ENCODE results near the gene MYO18B. TPM values are rescaled to one million over a fixed set of nuclear protein-coding genes. Genes with fewer than 3 reads are reported as not detected.

Gene MYO18B
- total RNA-seq, 1 donor from 2014 or later = 0.07 TPM

- H3K9me3 Mint-ChIP-seq (ENCODE audit: unreplicated experiment) = no peaks in the 10 kb centered on the region
- Histone ChIP-seq H3K79me2 (ENCODE audit: insufficient read depth, low read length) (no peaks in the 10 kb centered on the region), H4K20me1 (ENCODE audit: insufficient read depth, low read length) (no peaks in the 10 kb centered on the region), H3K4me3 (ENCODE audit: insufficient read depth, low read depth, low read length) (no peak overlapping the region), H3K9ac (ENCODE audit: low read length) (no peak overlapping the region), H3K9me3 (ENCODE audit: insufficient read depth, low read depth, low read length) (no peaks in the 10 kb centered on the region), H3K36me3 (ENCODE audit: insufficient read depth, low read length) (no peaks in the 10 kb centered on the region), H3K4me2 (ENCODE audit: low read length) (no peak overlapping the region), H3K4me1 (ENCODE audit: insufficient read depth, low read length) (no peaks in the 10 kb centered on the region), H2AFZ (ENCODE audit: low read depth, low read length) (no peak overlapping the region), H3K27me3 (ENCODE audit: insufficient read depth, low read length) (no peaks in the 10 kb centered on the region), H3K27ac (ENCODE audit: low read depth, low read length) (no peak overlapping the region)
- peaks cover 2% of the 10 kb centered on the region for H3K36me3 Mint-ChIP-seq (ENCODE audit: low read depth, unreplicated experiment)
- H3K27me3 Mint-ChIP-seq (ENCODE audit: low read depth, unreplicated experiment) = no peaks in the 10 kb centered on the region
- no peak overlapping the region for H3K4me3 Mint-ChIP-seq (ENCODE audit: unreplicated experiment)
- TF ChIP-seq EZH2 (IDR thresholded peaks at IDR 0.05; ENCODE audit: insufficient read depth, low read length) = no peak
- TF ChIP-seq, protein P1, sequence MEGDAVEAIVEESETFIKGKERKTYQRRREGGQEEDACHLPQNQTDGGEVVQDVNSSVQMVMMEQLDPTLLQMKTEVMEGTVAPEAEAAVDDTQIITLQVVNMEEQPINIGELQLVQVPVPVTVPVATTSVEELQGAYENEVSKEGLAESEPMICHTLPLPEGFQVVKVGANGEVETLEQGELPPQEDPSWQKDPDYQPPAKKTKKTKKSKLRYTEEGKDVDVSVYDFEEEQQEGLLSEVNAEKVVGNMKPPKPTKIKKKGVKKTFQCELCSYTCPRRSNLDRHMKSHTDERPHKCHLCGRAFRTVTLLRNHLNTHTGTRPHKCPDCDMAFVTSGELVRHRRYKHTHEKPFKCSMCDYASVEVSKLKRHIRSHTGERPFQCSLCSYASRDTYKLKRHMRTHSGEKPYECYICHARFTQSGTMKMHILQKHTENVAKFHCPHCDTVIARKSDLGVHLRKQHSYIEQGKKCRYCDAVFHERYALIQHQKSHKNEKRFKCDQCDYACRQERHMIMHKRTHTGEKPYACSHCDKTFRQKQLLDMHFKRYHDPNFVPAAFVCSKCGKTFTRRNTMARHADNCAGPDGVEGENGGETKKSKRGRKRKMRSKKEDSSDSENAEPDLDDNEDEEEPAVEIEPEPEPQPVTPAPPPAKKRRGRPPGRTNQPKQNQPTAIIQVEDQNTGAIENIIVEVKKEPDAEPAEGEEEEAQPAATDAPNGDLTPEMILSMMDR (IDR thresholded peaks at IDR 0.05; ENCODE audit: insufficient read depth, low read depth, low read length) = no peak
- no peak overlapping the region for H3K27ac Mint-ChIP-seq (ENCODE audit: unreplicated experiment)
- FAIRE-seq = no peak
- no peak for DNase-seq (ENCODE audit: low read depth)
- H3K4me1 Mint-ChIP-seq (ENCODE audit: low read depth, unreplicated experiment) = peaks cover 5% of the 10 kb centered on the region
Measured at GRCh38 chr22:25716637-25717036, 25.4 kb upstream of the MYO18B start.

GRCh38 chr22:25718135-25718840, 23.7 kb upstream of the MYO18B start:
- no peaks in the 10 kb centered on the region for H3K9me3 Mint-ChIP-seq (ENCODE audit: unreplicated experiment)
- Histone ChIP-seq H3K27me3 (ENCODE audit: insufficient read depth, low read length) (no peaks in the 10 kb centered on the region), H3K36me3 (ENCODE audit: insufficient read depth, low read length) (no peaks in the 10 kb centered on the region), H3K27ac (ENCODE audit: low read depth, low read length) (no peak overlapping the region), H3K9ac (ENCODE audit: low read length) (no peak overlapping the region), H3K79me2 (ENCODE audit: insufficient read depth, low read length) (no peaks in the 10 kb centered on the region), H3K4me1 (ENCODE audit: insufficient read depth, low read length) (no peaks in the 10 kb centered on the region), H3K9me3 (ENCODE audit: insufficient read depth, low read depth, low read length) (no peaks in the 10 kb centered on the region), H2AFZ (ENCODE audit: low read depth, low read length) (no peak overlapping the region), H3K4me2 (ENCODE audit: low read length) (no peak overlapping the region), H3K4me3 (ENCODE audit: insufficient read depth, low read depth, low read length) (no peak overlapping the region), H4K20me1 (ENCODE audit: insufficient read depth, low read length) (no peaks in the 10 kb centered on the region)
- H3K27ac Mint-ChIP-seq (ENCODE audit: unreplicated experiment) = no peak overlapping the region
- H3K27me3 Mint-ChIP-seq (ENCODE audit: low read depth, unreplicated experiment) = no peaks in the 10 kb centered on the region
- peaks cover 2% of the 10 kb centered on the region for H3K4me1 Mint-ChIP-seq (ENCODE audit: low read depth, unreplicated experiment)
- FAIRE-seq (no peak), DNase-seq (ENCODE audit: low read depth) (no peak)
- no peak for TF ChIP-seq EZH2 (IDR thresholded peaks at IDR 0.05; ENCODE audit: insufficient read depth, low read length)
- TF ChIP-seq, protein P1 (IDR thresholded peaks at IDR 0.05; ENCODE audit: insufficient read depth, low read depth, low read length) = no peak
- H3K4me3 Mint-ChIP-seq (ENCODE audit: unreplicated experiment) = no peak overlapping the region
- peaks cover 2% of the 10 kb centered on the region for H3K36me3 Mint-ChIP-seq (ENCODE audit: low read depth, unreplicated experiment)

- FAIRE-seq (no peak), DNase-seq (ENCODE audit: low read depth) (no peak)
- no peak overlapping the region for H3K27ac Mint-ChIP-seq (ENCODE audit: unreplicated experiment)
Measured at GRCh38 chr22:25722223-25722622, 19.8 kb upstream of the MYO18B start.

More at GRCh38 chr22:25722223-25722622, 19.8 kb upstream of the MYO18B start:
- Mint-ChIP-seq H3K36me3 (ENCODE audit: low read depth, unreplicated experiment) (peaks cover 2% of the 10 kb centered on the region), H3K4me3 (ENCODE audit: unreplicated experiment) (no peak overlapping the region), H3K4me1 (ENCODE audit: low read depth, unreplicated experiment) (peaks cover 9% of the 10 kb centered on the region), H3K9me3 (ENCODE audit: unreplicated experiment) (no peaks in the 10 kb centered on the region), H3K27me3 (ENCODE audit: low read depth, unreplicated experiment) (no peaks in the 10 kb centered on the region)
- Histone ChIP-seq H3K9me3 (ENCODE audit: insufficient read depth, low read depth, low read length) (no peaks in the 10 kb centered on the region), H3K79me2 (ENCODE audit: insufficient read depth, low read length) (no peaks in the 10 kb centered on the region), H3K9ac (ENCODE audit: low read length) (no peak overlapping the region), H2AFZ (ENCODE audit: low read depth, low read length) (no peak overlapping the region), H3K4me3 (ENCODE audit: insufficient read depth, low read depth, low read length) (no peak overlapping the region), H4K20me1 (ENCODE audit: insufficient read depth, low read length) (no peaks in the 10 kb centered on the region), H3K4me1 (ENCODE audit: insufficient read depth, low read length) (no peaks in the 10 kb centered on the region), H3K4me2 (ENCODE audit: low read length) (no peak overlapping the region), H3K27ac (ENCODE audit: low read depth, low read length) (no peak overlapping the region), H3K27me3 (ENCODE audit: insufficient read depth, low read length) (no peaks in the 10 kb centered on the region), H3K36me3 (ENCODE audit: insufficient read depth, low read length) (no peaks in the 10 kb centered on the region)
- TF ChIP-seq, protein P1 (IDR thresholded peaks at IDR 0.05; ENCODE audit: insufficient read depth, low read depth, low read length) = no peak
- TF ChIP-seq EZH2 (IDR thresholded peaks at IDR 0.05; ENCODE audit: insufficient read depth, low read length) = no peak

Measured in astrocyte (in vitro differentiated cells and primary cell).